GM18867 (cell line): ENCODE results near the gene MRPL23.

Experiments used
- ATAC-seq: cut with Tn5 transposase; IDR thresholded peaks from one replicate; pipeline ENCODE4 v1.9.1; 2021; ENCODE audit warnings: mild to moderate bottlenecking, moderate library complexity; ENCODE audit not compliant: unreplicated experiment

Gene MRPL23

DNA sequence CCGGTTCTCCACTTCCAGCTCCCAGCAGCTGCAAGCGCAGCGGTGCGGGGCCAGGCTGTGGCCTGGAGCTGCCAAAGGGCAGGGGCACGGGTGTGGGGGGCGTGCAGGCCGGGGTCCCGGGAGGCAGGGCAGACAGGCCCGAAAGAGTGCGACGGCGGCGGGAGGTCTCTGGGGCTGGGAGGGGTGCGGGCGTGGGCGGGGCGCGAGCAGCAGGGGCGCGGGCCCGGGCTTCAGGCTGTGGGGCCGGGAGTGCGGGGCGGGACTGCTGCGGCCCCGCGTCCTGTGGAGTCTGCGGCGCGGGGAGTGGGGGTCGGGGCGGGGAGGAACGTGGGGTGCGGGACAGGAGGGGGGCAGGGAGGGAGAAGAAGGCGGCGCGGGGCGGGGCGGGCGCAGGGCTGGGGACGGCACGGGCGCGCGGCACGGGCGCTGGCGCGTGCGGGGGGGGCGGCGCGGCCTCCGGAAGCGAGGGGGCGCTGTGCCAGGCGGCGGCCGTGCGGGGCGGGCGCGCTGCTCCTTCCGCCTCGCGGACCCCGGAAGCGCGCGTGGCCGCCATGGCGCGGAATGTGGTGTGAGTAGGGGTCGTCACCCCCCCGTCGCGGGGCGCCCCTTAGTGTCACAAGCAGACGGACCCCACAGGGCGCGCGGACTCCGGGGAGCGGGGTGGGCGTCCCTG is at the start of gene MRPL23:
Gene MRPL23, plus strand, starts transcription at position 521 of the 673 bp plus-strand sequence. Its CDS starts 31 bp downstream, at position 552.
- no peak for ATAC-seq

DNA sequence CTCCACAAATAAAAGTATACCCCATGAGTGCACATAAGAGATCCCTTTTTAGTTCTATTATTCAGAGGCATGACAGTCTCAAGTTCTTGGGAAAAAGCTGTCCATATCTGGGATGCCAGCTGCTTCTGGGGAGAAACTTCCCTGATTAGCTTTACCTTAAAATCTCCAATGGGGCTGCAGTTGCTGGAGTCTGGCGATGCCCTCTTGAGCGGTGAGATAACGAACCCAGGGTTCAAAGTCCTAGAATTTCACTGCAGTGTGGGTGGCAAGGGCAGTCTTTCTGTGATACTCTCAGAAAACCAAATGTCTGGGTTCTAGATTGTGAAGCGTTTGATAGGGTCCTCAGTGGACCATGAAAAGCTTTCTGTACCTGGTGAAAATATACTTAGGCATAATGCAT is 48.0 kb upstream of the MRPL23 start:
- ATAC-seq: no peak

DNA sequence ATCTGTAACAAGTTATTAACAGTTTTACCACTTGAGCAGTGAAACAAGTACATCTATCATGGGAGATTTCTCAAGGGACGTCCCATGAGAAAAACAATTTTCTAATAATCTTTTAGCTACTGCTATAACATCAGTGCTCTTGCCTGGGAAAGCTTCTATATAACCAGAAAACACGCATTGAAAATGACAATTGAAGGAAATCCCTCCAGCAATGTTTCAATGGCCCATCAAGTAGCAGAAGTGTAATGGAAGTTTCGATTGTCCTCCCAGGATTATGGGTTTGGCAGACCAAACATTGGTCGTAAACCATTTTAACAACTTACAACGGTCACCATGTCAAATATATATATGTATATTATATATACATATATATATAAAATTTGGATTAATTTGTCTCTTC is 47.4 kb upstream of the MRPL23 start:
- ATAC-seq: no peak

DNA sequence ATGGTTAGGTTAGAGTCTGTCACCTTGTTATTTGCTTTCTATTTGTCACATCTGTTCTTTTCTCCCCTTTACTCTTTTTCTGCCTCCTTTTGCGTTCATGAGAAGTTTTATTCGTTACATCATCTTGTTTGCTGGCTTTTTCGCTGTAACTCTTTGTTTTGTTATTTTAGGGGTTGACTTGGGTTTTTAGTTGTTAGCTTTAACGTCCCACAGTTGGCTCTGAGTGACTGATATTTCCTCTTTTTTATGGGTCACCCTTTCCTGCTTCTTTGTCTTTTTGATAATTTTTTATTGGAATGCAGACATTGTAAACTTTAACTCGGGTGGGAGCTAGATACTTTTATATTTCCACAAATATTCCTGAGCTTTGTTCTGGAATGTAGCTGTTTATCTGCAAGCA is 41.0 kb upstream of the MRPL23 start:
- ATAC-seq: no peak

DNA sequence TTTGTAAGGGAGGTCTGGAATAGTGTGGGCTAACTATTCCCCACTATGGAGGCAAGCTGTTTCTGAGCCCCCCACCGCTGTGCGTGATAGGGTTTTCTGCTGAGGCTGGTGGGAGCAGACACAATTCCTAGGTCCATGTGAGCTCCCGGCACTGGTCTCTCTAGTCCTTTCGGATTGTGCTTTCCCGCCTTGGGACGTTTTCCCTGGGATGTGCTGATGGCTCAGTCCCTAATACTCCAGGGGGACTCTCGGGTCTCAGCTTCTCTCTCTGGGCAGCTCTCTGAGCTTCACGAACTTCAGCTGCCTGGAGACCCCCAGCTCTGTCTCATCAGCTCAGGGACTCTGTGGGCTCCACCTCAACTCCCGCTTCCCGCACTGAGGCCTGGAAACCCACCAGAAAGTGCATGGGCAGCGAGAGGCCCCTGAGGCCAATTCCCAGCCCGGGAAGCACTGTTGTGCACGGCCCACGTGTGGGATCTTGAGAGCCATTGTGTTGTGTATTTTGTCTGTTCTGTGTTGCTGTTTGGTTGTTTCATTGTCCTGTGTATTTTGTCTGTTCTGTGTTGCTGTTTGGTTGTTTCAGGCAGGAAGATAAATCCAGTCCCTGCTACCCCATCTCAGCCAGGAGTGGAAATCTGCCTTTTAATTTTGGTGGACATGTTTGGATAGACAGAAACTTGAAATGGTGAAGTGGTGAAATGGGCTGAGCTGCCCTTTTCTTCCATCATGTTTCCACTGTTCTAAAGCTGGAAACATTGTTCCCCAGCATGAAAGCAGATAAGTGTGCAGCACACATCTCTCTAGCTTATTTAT is 40.3 kb upstream of the MRPL23 start:
- no peak for ATAC-seq

DNA sequence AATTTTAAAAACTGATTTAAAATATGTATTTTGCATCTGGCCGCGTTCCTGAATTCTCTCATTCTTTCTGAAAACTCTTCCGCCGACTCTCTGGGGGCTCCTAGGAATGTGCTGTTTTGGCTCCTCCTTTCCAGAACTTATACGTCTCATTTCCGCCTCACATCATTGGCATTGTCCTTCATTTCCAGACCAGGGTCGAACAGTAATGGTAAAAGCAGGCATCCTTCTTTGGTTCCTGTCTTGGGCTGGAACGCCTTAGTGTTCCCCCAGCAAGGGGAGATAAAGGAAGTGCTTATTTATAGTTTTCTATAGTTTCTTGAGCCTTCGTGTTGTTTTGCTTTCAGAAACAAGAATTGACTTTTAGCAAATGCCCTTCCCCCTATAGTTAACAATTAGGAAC is 38.5 kb upstream of the MRPL23 start:
- ATAC-seq: no peak

DNA sequence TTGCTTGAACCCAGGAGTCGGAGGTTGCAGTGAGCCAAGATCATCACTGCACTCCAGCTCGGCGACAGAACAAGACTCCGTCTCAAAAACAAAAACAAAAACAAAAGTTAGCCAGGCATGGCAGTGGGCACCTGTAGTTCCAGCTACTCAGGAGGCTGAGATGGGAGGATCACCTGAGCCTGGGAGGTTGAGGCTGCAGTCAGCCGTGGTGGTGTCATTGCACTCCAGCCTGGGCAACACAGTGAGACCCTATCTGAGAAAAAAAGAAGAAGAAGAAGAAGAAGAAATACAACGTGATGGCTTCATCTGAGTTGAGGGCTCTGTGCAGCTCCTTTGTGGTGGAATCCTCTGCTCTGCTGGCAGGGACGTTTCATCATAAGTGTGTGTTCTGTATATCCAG is 37.6 kb upstream of the MRPL23 start:
- ATAC-seq: no peak

DNA sequence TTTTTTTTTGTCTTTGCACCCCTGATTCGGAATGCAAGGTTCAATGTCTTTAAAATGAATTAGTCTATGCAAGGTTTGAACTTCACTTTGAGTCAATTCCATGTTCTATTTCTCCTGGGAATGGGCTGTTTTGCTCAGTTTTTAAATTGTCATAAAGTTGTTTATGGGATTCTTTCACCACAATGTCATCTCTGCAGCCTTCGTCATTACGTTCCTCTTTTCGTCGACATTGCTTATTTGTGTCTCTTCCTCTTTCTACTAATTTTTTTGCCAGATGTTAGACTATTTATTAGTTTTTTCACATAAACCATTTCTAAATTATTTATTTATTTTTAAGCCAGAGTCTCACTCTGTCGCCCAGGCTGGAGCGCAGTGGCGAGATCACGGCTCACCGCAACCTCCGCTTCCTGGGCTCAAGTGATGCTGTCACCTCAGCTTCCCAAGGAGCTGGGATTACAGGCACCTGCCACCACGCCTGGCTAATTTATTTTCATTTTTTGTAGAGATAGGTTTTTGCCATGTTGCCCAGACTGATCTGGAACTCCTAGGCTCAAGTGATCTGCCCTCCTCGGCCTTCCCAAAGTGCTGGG is 34.7 kb upstream of the MRPL23 start:
- no peak for ATAC-seq

DNA sequence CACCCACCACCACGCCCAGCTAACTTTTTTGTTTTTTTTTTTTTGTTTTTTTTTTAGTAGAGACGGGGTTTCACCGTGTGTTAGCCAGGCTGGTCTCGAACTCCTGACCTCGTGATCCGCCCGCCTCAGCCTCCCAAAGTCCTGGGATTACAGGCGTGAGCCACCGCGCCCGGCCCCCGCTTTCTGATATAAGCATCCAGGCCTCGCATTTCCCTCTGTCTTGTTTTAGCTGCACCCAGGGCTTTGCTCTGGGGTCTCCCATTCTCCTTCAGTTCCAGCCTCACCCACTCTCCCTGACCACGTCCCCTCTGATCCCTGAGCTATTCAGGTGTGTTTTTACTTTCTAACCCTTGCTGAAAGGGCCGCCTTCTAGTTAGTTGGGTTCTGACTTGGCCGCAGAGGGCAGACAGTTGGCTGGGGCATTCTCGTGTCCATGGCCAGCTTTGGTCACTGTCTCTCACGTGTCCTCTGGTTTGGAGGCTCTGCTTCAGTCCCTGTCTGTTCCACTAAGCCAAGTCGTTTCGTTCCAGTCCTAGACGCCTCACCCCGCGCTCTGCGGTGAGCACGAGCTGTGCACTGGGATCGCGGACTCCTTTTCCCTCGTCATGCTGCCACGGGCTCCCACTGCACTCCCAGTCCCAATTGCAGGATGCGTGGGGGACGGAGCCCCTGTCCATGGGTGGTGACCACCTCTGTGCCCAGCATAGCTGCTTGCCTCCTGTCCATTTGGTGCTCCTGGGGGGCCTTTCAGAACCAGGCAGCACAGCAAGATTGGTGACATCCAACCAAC is 33.7 kb upstream of the MRPL23 start:
- ATAC-seq: no peak

DNA sequence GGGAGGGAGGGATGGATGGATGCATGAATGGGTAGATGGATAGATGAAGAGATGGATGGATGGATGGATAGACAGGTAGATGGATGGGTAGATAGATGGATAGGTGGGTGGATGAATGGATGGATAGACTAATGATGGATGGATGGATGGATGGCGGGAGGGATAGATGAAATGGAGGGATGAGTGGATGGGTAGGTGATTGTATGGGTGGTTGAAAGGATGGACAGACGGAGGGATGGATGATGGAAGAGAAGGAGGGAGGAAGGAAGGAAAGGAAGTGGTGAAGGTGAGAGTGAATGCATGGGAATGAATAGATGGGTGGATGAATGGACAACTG is 31.4 kb upstream of the MRPL23 start:
- ATAC-seq: no peak

DNA sequence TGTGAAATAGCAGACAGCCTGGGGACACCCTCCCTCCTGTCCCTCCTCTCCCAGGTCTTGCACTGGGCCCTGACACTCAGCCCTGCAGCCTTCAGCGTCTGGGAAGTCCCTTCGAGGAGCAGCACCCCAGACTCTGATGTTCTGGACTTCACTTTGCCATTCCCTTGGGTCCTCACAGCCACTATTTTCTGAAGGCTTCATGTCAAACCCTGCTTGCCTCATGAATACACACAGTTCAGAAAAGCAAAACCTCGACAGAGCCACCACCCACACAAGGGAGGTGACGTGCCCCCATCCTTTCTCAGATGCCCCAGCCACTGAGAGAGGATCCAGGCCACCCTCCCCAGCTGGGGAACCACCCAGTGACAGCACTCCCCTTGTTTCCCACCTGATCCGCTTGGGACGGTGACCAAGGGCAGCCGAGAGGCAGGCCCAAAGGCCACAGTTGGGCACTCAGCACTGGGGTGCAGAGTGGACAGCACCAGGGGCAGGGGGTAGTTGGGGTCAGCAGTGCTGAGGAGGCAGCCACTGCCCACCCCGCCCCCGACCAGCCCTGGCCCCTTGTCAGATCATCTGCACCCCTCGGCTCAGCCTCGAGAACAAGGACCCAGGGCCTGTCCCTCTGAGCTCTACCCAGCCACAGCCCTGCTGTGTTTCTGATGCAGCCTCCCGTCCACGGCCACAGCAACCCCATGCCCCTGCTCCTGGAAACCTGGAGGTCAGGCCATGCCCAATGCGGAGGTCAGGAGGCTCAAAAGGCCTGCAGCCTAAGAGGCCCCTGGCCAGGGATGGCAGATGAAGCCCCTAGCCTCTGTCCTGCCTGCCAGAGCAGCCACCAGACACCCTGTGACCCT is 30.8 kb upstream of the MRPL23 start:
- no peak for ATAC-seq

DNA sequence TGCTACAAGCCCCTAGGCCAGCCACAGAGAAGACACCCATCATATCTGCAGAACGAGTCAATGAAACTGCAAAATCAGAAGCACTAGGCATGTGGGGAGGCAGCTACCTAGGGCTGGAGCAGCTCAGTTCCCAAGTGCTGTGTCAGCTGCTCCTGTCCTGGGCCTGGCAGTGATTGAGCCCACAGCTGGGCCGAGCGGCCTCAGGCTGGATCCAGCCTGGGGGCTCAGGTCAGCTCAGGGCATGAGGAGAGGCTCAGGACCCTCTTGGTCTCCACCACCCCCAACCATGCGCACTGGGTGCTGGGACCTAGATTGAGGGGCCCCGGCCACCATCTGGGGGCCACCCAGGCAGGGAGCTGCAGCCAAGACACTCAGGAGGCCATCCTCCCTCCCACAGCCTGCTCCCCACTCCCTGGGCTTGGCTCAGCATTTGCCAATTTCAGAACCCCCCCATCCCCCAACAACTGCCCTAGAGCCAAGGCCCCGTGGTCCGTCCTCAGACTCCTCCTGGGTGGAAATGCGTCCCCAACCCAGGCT is 30.1 kb upstream of the MRPL23 start:
- ATAC-seq: no peak

DNA sequence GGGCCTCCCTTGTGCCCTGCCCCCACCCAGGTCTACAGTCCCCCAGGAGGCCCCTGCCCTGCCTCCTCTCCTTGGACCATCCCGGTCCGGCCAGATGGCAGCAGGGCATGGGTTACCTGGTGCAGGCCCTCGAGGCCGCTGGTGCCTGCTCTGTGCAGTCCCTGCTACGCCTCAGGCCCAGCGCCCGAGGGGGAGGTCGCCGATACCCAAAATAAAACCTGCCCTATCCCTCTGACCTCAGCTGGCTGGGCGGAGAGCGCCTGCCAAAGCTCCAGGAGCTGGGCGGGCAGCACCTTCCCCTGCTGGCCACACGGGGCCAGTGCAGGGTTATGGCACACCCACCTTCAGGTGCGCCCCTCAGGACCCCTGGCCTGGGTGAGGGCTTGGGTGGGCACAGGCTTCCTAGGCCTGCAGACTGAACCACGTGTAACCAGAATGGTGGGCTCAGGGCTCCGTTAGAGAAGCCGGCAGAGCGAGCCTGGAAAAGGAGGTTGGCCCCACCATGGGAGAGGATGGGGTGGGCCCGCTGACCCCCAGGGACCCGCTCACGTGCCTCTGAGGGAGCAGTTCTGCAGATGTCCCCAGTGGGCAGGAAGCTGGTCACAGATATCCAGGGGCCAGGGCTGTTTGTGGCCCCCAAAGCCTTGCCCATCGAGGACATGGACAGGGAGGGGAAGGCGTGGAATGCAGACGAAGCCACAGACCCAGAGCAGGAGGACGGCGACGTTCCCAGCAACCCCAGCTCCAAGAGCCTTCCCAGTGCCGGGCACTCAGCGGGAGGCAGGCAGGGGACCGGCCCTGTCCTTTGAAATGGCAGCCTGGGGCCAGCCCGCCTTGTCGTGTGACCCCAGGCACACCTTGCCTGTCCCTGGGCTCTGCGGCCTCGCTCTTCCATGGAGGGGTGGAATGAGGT is 29.4 kb upstream of the MRPL23 start:
- no peak for ATAC-seq

DNA sequence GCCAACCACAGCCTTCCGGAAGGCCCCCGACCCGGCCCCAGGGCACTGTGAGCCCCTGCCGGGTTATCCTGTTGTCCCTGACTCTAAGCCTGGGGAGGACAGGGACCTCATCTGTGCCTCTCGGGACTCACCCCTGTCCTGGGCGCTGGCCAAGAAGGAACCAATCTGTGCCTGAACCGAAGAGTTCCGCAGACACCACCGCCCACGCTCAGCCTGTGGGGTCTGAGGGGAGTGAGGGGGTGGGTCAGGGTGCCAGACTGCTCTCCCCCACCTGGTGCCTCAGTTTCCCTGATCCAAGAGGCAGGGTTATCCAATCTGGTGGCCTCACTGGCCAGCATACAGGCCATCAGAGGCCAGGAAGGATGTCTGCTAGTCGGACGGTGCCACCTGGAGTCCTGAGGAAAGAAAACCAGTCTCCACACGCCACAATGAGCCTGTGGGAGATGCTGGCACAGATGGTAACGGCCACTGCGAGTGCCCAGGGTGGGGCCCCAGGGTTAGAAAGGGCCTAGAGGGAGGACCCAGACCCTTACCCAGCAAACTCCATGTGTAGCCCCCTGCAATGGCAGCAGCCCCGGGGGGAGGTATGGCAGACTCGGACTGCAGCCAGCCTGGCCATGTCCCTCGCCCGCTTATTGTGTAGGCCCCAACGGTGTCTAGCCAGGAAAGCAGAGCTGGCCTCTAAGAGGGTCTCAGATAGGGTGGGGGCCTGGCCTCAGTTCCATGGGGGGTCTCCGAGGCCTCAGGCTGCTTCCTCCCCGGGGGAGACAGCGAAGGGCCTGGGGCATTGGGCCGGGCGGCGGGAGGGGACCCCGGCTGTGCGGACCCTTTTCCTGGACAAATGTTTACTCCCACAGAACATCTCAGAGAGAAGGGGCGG is 28.5 kb upstream of the MRPL23 start:
- ATAC-seq: no peak

DNA sequence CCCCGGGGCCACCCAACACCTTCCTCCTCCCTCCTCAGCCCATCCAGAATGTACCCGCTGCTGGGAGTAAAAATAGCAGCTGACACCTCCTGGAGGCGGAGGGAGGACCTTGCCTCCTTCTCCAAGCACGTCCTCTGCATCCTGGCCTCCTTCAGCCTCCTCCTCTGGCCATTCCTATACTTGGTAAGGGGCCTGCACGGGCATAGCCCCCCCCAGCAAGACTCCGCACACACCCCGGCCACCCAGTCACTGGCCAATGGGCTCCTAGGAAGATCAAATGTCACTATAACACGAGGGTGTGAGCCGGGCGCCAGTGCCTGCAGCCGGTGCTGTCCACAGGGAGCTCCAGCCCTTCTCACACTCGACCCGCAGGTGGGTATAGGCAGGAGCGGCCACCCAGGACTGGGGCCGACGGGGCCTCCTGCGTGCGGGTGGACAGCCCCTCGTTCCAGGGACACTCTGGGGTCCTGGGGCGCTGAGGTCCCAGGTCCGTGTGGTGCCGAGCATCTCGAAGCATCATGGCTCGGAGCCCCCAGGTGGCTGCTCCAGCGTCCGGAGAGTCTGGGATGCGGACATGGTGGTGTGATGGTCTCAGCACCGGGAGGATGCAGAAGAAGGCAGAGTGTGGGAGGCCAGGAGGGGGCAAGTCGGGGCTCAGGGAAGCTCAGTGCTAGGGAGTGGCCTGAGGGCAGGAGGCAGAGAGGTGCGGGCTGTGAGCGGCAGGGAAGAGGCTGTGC is 27.6 kb upstream of the MRPL23 start, which contains the start of gene TNNT3:
Gene TNNT3, plus strand, starts transcription at position 313 of the 737 bp plus-strand sequence. CDS start 3,172 bp downstream, outside the sequence.
- no peak for ATAC-seq

DNA sequence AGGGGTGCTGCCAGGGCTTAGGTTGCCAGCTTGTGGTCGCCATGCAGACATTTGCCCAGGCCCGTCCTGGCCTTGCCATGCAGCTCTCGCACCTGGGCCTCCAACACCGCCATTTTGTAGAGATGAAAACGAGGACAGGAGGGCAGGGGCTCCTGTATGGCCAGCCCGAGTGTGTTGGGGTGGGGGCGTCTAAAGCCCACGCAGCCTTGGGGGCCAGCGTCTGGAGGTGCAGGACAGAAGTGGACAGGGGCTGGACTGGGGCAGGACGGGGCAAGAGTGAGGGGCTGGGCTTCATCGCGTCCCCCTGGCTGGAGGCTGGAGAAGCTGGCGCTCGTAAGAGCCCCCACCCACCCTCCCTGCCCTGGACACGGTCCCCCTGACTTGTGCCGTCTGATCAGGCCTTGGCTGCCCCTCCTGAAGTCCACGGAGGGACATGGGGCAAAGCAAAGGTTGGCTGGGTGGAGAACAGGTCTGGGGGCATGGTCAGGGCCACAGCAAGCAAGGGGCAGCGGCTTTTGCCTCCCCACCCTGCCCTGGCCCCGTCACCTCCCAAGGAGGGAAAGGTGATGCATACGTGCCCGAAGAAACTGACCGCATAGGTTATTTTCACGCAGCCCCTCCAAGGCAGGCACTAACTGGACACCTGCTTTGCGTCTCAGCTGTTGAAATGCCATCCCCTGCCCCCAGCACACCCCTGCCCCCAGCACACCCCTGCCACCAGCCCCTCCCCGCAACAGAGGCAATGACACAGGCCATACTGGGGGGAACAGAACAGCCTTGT is 26.8 kb upstream of the MRPL23 start:
- no peak for ATAC-seq
